LNCaP clone FGC (cell line): ENCODE measurements around the gene ZNF496.
"Not testable (repeated sequence)": the region's sequence is repeated elsewhere in the genome, so short reads cannot be mapped to it uniquely, and the experiment has no call there.

Experiments used
- DNase-seq: peaks from one replicate; pipeline ENCODE4 v3.0.0-alpha.2; 2011; ENCODE audit warnings: low read depth
- H3K4me3 ChIP-seq: 2 replicates; pipeline ENCODE4 v1.5.1; 2011; ENCODE audit warnings: mild to moderate bottlenecking, low read depth, low read length, control low read depth
- CTCF ChIP-seq: IDR thresholded peaks from 2 replicates; pipeline ENCODE4 v1.5.1; 2012; ENCODE audit warnings: mild to moderate bottlenecking; ENCODE audit not compliant: control insufficient read depth, insufficient read depth; ENCODE audit errors: extremely low read depth

Gene ZNF496

GRCh38 chr1:247371801-247372259 is 40.2 kb upstream of the ZNF496 start:
- DNase-seq: no peak
- no peak overlapping the region for H3K4me3 ChIP-seq
- TF ChIP-seq CTCF: no peak

GRCh38 chr1:247370786-247371732 is 39.4 kb upstream of the ZNF496 start:
- DNase-seq: no peak
- no peak for TF ChIP-seq CTCF
- H3K4me3 ChIP-seq: no peak overlapping the region

GRCh38 chr1:247368490-247369145 is 37.0 kb upstream of the ZNF496 start:
- no peak for TF ChIP-seq CTCF
- no peak overlapping the region for H3K4me3 ChIP-seq
- no peak for DNase-seq

- no peak for DNase-seq
- no peak for TF ChIP-seq CTCF
- no peak overlapping the region for H3K4me3 ChIP-seq
Observed at GRCh38 chr1:247367786-247368422, 36.2 kb upstream of the ZNF496 start.

GRCh38 chr1:247366926-247367645 is 35.4 kb upstream of the ZNF496 start:
- no peak for DNase-seq
- no peak overlapping the region for H3K4me3 ChIP-seq
- no peak for TF ChIP-seq CTCF

- not testable (repeated sequence) for DNase-seq, H3K4me3 ChIP-seq
Observed at GRCh38 chr1:247366345-247366744, 34.7 kb upstream of the ZNF496 start.
